HG02798 (cell line): ENCODE measurements around the gene FGF1.

ENCODE experiments used
- ATAC-seq: cut with Tn5 transposase; IDR thresholded peaks from one replicate; pipeline ENCODE4 v1.9.1; 2021; ENCODE audit warnings: mild to moderate bottlenecking; ENCODE audit not compliant: unreplicated experiment, poor library complexity

Gene FGF1

DNA sequence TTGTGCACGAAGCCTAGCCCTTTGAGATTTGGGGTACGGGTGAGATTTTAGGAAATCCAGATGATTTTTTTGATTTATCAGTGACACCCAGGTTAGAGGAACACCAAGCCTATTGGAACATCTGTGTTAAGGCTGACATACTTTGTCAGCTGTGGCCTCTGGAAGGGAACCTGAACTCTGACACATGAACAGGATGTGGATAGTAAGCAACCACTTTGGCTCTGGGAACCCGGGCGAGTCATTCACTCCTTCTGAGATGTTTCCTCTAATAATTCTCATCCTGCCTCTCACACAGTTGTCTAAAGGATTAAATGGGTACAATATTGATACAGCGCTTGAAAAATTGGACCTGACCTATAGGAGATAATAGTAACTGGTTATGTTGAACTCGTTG lies 67.8 kb downstream of the FGF1 start:
- ATAC-seq, result no peak

- ATAC-seq, result no peak
These were observed 68.3 kb downstream of the FGF1 start for GRCh38 chr5:142617416-142618129.

DNA sequence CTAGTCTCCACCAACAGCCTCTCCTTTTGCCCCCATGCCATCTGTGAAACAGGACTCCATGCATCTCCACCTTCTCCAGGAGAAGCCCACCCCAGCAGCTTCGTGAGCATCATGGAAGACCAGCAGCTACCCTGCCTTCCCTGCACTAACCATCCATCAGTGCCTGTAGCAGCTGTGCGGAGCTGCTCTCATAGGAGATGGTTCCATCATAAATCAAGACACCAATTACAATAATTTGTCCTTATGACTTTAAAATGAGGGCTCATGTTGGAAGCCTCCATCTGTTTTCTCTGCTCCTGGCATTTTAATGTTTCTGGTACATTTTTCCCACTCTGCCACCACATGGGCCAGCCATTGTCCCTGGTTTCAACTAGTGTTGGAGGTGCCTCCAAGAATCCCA lies 69.9 kb downstream of the FGF1 start:
- ATAC-seq, result no peak

DNA sequence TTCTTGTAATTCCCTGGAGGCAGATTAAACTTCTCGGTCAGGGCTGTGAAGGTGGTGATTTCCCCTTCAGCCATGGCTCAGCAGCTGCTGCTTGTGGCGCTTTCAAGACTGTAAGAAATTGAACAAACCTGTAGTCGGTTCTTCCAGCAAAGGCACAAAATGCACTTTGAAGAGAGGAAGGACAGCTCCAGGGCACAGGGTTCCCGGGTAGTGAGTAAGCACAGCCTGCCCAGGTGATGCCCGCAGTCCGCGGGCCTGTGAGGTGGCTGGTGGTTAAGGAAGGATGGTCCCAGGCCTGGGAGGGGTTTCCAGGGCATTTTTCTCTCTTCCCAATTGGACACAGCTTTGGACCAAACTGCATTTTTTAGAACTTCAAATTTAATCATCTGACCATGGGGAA lies 71.8 kb downstream of the FGF1 start:
- ATAC-seq, result no peak

DNA sequence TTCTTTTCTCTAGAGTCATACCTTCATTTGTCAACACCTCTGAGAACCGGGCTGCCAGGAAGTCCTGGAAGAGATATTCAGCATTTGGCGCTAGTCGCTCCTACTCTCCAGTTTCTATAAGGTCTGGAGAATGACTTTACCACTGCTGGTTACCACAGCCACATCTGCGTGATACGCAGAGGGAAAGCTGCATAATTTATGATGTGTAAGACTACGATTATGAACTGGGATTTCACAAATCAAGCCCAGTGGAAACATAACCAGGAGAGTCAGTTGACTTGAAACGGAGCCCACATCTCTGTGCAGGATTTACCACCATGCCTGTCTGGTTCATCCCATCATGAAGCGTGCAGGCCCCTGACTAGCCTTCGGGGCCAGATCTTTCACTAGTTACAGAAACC lies 72.6 kb downstream of the FGF1 start:
- ATAC-seq, result no peak

DNA sequence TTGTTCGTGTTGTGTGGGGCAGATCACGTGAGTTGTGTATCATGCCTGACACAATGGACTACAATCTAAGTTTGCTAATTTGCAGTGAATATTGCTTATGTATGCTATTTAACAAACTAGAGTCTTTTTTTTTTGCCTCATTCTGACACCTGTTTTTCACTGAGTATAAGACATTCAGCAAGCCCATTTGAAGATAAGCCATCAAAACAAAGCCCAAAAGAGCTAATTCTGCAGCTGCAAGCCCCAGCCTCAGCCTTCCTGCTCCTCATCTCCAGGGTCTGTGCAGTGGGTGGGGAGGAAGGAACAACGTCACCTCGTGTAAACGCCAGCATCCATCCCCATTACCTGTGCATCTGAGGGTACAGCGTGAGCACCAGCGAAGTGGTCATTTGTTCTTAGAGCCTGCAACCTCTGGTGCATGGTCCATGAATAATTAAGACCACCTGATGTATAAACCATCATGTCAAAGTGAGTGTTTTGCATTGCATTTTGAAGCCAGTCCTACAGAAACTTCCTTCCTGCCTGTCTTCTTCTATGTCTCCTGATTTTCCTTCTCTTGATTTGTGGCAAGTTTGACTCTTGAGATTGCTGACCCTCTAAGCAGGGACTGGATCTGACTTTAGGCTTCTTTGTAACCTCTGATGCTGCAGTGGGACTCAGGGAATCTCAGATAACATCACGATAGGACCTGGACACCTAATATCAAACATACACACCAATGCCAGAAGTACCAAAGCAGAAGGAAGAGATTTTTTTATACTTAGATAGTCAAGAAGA lies 73.2 kb downstream of the FGF1 start:
- no peak for ATAC-seq

- peak; percentile 94 for ATAC-seq
These were observed 74.7 kb downstream of the FGF1 start for GRCh38 chr5:142611154-142611553.

GRCh38 chr5:142610176-142611001 lies 75.5 kb downstream of the FGF1 start:
- no peak for ATAC-seq

GRCh38 chr5:142609142-142609541 lies 76.7 kb downstream of the FGF1 start:
- ATAC-seq, result no peak

DNA sequence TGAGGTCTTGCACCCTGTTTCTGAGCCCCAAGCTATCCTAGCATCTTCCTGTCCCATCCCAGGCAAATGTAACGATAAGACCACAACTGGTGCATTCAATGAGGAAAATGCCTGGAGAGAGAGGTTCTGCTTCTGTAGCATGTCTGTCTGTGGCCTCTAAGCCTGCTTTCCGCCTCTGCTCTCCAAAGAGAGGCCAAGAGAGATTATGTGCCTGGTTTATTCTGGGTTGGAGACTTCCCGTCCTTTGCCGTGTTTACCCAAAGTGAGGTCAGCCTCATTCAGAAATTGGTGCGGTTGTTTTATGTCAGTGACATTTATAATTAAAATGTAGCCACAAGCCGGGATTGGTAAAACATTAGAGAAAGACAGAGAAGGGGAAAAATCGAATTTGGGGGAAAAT lies 77.8 kb downstream of the FGF1 start:
- no peak for ATAC-seq

DNA sequence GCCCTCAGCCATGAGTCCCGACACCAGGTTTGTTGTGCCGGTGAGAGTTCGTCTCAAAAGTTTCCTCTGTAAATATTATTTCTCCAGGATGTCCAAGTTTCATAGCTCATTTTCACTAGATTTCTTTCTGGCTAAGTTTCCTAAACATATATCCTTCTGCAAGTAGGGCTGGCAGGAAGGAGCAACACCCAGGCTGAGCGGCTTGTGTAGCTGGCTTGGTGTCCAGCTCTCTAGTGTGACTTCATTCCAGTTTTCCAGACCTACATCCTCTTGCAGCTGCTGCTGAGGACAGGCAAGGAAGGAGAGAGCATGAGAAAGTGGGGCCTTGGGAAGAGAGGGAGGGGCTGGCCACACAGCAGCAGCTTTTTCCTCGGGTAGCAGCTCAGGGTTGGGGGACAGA lies 80.3 kb downstream of the FGF1 start:
- no peak for ATAC-seq

- ATAC-seq, result no peak
These were observed 83.1 kb downstream of the FGF1 start for GRCh38 chr5:142602720-142603245.

- no peak for ATAC-seq
These were observed 84.5 kb downstream of the FGF1 start for GRCh38 chr5:142601432-142601831.

DNA sequence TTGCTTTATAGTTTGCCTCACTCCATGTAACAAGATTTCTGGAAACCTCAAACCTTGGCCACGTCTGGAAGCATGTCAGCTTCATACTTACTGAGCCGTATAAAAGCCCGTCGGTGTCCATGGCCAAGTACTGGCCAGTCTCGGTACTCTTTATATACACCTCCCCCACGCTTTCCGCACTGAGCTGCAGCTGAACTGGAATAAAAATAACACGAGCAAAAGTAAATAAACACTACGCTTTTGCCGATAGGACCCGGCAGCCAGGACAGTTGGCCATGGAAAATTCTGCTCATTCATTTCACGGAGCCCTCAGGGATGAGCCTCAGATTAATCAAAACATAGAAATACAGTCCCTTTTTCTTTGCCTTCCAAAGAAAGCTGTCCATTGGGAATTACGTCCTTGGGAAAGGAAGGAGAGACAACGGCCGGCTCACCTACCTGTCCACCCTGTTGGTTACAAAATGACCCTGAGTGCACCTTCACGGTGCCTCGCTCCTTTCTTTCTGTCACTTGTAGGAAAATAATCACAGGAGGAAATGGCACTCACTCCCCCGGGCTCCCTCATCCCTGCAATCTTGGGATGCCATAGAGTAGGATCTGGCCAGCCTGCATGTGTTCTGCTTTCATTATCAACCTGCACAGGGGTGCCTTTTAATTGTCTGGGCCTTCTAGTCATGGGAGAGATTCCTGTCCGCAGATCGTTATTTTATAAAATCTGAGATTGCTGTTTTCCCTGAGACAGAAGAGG lies 85.1 kb downstream of the FGF1 start:
- no peak for ATAC-seq

DNA sequence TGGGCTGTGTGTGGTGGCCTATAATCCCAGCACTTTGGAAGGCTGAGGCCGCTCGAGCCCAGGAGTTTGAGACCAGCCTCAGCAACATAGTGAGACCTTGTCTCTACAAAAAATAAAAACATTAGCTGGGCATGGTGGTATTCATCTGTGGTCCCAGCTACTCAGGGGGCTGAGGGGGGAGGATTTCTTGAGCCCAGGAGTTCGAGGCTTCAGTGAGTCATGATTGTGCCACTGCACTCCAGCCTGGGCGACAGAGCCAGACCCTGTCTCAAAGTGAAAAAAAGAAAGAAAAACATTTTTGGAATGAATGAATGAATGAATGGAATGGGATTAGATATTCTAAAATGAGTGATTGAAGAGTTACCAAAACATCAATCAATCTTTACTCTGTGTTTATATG lies 85.8 kb downstream of the FGF1 start:
- ATAC-seq, result no peak

- ATAC-seq, result no peak
These were observed 87.6 kb downstream of the FGF1 start for GRCh38 chr5:142598338-142598700.

- ATAC-seq, result no peak
These were observed 88.1 kb downstream of the FGF1 start for GRCh38 chr5:142597546-142598337.

GRCh38 chr5:142597025-142597424 lies 88.9 kb downstream of the FGF1 start:
- no peak for ATAC-seq

DNA sequence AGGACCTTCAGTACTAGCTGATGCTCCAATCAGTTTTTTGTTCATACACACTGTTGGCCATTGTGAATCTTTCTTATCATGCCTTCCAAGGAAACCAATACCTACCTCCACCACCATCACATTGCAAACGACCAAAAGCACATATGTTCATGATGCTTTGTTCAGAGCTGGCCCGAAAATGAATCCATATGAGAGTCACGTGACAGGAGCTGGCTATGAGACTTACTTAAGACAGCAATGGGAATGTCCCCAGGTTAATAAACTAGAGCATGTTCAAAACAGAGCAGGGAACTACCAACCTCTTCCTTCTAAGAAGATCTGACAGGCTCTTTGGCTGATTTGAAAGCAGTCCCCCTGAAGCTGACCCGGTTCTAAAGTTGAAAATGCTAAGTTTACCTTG lies 93.5 kb downstream of the FGF1 start:
- ATAC-seq, result no peak
